Activated naive CD8-positive, alpha-beta T cell treated with anti-CD3 and anti-CD28 coated beads, Interleukin-2, amount 50 U/mL, for 24 hours (primary cell): ENCODE results near the gene MEIS1.
A peak's percentile ranks its signal among the peaks of the same experiment; 100 is the strongest.

Experiments used
- ATAC-seq: fragments of 150-1000 bp; cut with Tn5 transposase; one replicate; pipeline ENCODE4 v1.10.0; 2021
- DNase-seq: peaks from one replicate; pipeline ENCODE4 v3.0.0; 2021
- H3K27ac Mint-ChIP-seq: one replicate; pipeline ENCODE4 v1.8.0; 2021; ENCODE audit warnings: mild to moderate bottlenecking, mixed read lengths
- H3K27me3 Mint-ChIP-seq: one replicate; pipeline ENCODE4 v1.8.0; 2021; ENCODE audit warnings: mixed read lengths
- H3K36me3 Mint-ChIP-seq: one replicate; pipeline ENCODE4 v1.8.0; 2021; ENCODE audit warnings: low read depth, mixed read lengths
- H3K4me1 Mint-ChIP-seq: one replicate; pipeline ENCODE4 v1.8.0; 2021; ENCODE audit warnings: mixed read lengths
- H3K4me3 Mint-ChIP-seq: one replicate; pipeline ENCODE4 v1.8.0; 2021; ENCODE audit warnings: mild to moderate bottlenecking, moderate library complexity, mixed read lengths
- H3K9me3 Mint-ChIP-seq: one replicate; pipeline ENCODE4 v1.8.0; 2021; ENCODE audit warnings: mixed read lengths

MEIS1 gene

GRCh38 chr2:66427300-66427699 lies 7.6 kb upstream of the MEIS1 start:
- H3K9me3 Mint-ChIP-seq: no peaks in the 10 kb centered on the region
- no peak for DNase-seq
- ATAC-seq: no peak
- no peak overlapping the region for H3K4me3 Mint-ChIP-seq
- peaks cover 65% of the 10 kb centered on the region for H3K27me3 Mint-ChIP-seq
- H3K27ac Mint-ChIP-seq: no peak overlapping the region
- H3K4me1 Mint-ChIP-seq: no peaks in the 10 kb centered on the region
- no peaks in the 10 kb centered on the region for H3K36me3 Mint-ChIP-seq

DNA sequence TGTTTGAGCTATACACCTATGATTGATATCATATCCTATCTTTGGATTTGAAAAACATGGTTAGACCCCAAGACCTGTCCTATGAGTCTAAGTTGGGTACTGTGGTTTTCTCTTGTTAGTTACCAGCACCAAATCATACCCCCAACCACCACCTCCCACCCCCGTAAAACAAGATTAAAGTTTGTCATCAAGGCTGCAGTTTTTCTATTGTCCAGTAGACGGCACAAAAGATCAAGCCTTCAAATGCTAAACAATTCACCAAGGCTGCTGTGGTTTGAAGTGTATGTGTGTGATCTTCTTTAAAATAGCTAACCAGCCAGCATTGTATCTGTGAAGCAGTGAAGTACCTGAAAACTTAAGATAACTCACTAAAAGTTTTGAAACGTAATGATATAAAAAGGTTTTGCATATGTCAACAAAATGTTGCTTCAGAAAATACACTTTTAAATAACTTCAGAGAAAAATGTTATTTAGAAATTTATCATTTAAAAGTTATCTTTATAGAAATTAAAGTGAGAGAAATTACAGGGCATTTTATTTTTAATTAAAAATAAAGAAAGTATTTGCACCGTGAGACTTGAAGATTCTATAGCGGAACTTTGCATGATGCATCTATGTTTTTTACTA lies 5.8 kb upstream of the MEIS1 start:
- H3K27me3 Mint-ChIP-seq: peaks cover 77% of the 10 kb centered on the region
- peaks cover 13% of the 10 kb centered on the region for H3K4me1 Mint-ChIP-seq
- H3K27ac Mint-ChIP-seq: no peak overlapping the region
- DNase-seq (no peak), ATAC-seq (no peak)
- no peaks in the 10 kb centered on the region for H3K9me3 Mint-ChIP-seq
- no peak overlapping the region for H3K4me3 Mint-ChIP-seq
- no peaks in the 10 kb centered on the region for H3K36me3 Mint-ChIP-seq

GRCh38 chr2:66429693-66430504 lies 5.0 kb upstream of the MEIS1 start:
- Mint-ChIP-seq H3K4me3 (no peak overlapping the region), H3K27me3 (peaks cover 82% of the 10 kb centered on the region), H3K36me3 (no peaks in the 10 kb centered on the region), H3K9me3 (no peaks in the 10 kb centered on the region), H3K4me1 (peaks cover 20% of the 10 kb centered on the region), H3K27ac (no peak overlapping the region)
- no peak for ATAC-seq
- DNase-seq: no peak

DNA sequence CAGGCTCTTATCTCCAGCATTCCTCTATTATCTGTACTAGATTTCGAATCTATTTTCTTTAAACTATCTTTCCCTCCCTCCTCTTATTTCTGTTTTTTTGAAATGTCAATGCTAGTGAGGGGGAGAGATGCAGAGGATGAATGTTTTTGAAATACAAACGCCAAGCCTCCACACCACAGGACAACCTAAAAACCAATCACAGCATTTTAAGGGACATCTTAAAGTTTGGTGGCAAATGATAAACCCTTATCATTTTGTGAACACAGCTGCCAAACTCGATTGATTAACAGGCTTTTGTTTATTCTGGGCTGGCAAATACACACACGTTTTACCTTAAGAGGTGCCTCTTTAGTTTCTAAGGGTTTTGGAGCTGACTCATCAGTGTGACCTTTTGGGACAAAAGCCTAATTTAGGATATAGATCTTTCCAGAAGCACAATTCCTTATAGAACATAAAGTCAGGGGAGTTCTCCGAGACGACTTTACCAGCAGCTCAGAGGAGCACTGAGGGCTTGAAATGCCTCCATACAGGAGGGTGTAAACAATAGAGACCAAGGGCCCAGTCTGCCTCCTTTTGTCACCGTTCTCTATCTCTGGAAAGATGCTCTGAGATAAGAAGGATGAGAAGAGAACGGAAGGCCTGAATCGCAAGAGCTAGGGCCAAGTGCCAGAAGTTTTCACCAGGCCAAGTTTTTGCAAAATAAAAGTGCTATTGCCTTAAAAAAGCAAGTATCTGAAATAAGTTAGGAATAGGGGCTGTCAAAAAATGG lies 4.2 kb upstream of the MEIS1 start:
- no peak overlapping the region for H3K4me3 Mint-ChIP-seq
- peaks cover 28% of the 10 kb centered on the region for H3K4me1 Mint-ChIP-seq
- H3K9me3 Mint-ChIP-seq: no peaks in the 10 kb centered on the region
- H3K27ac Mint-ChIP-seq: no peak overlapping the region
- peaks cover 82% of the 10 kb centered on the region for H3K27me3 Mint-ChIP-seq
- H3K36me3 Mint-ChIP-seq: no peaks in the 10 kb centered on the region
- DNase-seq: no peak
- ATAC-seq: no peak

DNA sequence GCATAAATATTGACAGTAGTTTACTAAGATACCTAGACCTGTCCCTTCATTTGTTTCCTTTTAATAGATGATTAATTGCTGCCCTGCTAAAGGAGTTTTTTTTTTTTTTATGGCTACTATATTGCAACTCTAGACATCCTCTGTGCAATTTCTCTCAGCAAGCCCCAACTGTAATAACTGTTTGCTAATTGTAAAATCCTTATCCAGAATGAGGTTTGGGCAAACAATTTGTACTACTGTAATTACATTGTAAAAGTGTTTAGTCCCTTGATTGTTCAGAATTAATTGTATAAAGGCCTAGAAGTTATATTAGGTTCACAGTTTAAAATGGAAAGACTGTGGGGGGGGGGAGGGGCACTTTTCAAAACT lies 3.7 kb upstream of the MEIS1 start:
- peaks cover 28% of the 10 kb centered on the region for H3K4me1 Mint-ChIP-seq
- H3K4me3 Mint-ChIP-seq: no peak overlapping the region
- no peaks in the 10 kb centered on the region for H3K36me3 Mint-ChIP-seq
- no peak for DNase-seq
- no peak overlapping the region for H3K27ac Mint-ChIP-seq
- no peak for ATAC-seq
- no peaks in the 10 kb centered on the region for H3K9me3 Mint-ChIP-seq
- peaks cover 80% of the 10 kb centered on the region for H3K27me3 Mint-ChIP-seq

GRCh38 chr2:66431846-66432587 lies 2.9 kb upstream of the MEIS1 start:
- H3K4me1 Mint-ChIP-seq: peaks cover 28% of the 10 kb centered on the region
- no peaks in the 10 kb centered on the region for H3K36me3 Mint-ChIP-seq
- H3K4me3 Mint-ChIP-seq: peak overlapping the region; percentile 22
- no peak overlapping the region for H3K27ac Mint-ChIP-seq
- H3K9me3 Mint-ChIP-seq: no peaks in the 10 kb centered on the region
- DNase-seq (no peak), ATAC-seq (no peak)
- peaks cover 86% of the 10 kb centered on the region for H3K27me3 Mint-ChIP-seq

GRCh38 chr2:66432801-66433694 lies 1.9 kb upstream of the MEIS1 start:
- Mint-ChIP-seq H3K9me3 (no peaks in the 10 kb centered on the region), H3K36me3 (no peaks in the 10 kb centered on the region), H3K4me3 (peak overlapping the region; percentile 77), H3K27me3 (peaks cover 85% of the 10 kb centered on the region), H3K4me1 (peaks cover 28% of the 10 kb centered on the region), H3K27ac (no peak overlapping the region)
- peak; percentile 11 for ATAC-seq
- peak; percentile 36 for DNase-seq

GRCh38 chr2:66433695-66433944 lies 1.3 kb upstream of the MEIS1 start:
- peak overlapping the region; percentile 77 for H3K4me3 Mint-ChIP-seq
- ATAC-seq (no peak), DNase-seq (no peak)
- H3K9me3 Mint-ChIP-seq: no peaks in the 10 kb centered on the region
- H3K36me3 Mint-ChIP-seq: no peaks in the 10 kb centered on the region
- H3K27ac Mint-ChIP-seq: no peak overlapping the region
- peaks cover 84% of the 10 kb centered on the region for H3K27me3 Mint-ChIP-seq
- peaks cover 28% of the 10 kb centered on the region for H3K4me1 Mint-ChIP-seq

DNA sequence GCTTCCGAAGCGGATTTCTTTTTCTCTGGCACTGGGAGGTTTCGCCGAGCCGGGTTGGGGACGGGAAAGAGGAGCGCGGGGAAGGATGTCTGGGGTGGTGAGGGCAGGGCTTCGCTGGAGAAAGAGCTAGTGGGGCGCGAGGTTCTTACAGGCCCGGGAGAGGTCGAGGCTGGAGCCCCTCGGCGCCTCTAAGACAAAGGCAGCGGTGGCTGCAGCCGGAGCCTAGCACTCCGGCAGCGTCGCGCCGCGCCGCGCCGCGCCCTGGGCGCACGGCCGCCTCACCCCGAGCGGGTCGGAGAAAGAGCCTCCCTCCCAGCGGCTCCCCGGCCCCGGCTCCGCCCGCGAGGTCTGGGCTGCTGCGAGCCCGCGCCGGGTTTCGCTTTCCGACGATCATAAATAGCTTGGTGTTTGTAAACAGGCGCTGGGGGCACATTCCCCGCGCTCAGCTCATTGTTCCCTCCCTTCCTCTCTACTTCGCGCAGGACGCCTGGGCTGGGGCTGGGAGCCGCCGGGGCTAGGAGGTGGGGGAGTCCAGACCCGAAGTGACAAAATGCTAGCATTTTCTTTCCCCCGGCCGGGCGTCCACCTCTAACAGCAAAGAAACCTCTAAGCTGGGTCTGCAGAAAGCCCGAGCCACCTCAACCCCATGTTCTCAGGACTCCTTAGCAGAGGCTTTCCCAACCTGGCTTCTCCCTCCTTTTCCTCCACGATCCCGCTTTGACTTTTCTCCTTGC lies 813 bp upstream of the MEIS1 start:
- H3K27ac Mint-ChIP-seq: no peak overlapping the region
- H3K4me3 Mint-ChIP-seq: peak overlapping the region; percentile 83
- H3K9me3 Mint-ChIP-seq: no peaks in the 10 kb centered on the region
- H3K36me3 Mint-ChIP-seq: no peaks in the 10 kb centered on the region
- ATAC-seq (peak; percentile 10), DNase-seq (no peak)
- peaks cover 28% of the 10 kb centered on the region for H3K4me1 Mint-ChIP-seq
- peaks cover 84% of the 10 kb centered on the region for H3K27me3 Mint-ChIP-seq

DNA sequence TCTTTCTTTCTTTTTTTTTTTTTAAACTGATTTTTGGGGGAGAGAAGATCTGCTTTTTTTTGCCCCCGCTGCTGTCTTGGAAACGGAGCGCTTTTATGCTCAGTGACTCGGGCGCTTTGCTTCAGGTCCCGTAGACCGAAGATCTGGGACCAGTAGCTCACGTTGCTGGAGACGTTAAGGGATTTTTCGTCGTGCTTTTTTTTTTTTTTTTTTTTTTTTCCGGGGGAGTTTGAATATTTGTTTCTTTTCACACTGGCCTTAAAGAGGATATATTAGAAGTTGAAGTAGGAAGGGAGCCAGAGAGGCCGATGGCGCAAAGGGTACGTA lies 587 bp downstream of the MEIS1 start:
- Mint-ChIP-seq H3K36me3 (no peaks in the 10 kb centered on the region), H3K4me3 (peak overlapping the region; percentile 83), H3K4me1 (peaks cover 36% of the 10 kb centered on the region), H3K9me3 (no peaks in the 10 kb centered on the region), H3K27ac (no peak overlapping the region), H3K27me3 (peaks cover 88% of the 10 kb centered on the region)
- no peak for DNase-seq
- ATAC-seq: no peak

DNA sequence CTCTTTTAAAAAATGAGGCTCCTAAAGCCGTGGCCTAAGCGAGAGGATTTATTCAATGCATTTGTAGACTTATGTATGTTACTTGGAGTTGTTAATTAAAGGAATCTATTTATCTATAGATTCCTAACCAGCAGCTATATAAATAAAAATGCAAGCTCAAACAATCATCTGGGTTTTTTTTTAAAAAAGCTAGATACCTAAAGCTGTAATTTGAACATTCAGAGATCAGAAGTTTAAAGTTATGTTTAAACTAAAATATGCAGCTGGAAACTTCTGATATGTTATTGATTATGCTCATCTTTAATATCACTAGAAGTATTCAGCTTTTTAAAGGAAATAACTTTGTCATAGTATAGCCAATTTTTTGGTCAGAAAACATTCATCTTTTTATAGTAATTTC lies 1.0 kb downstream of the MEIS1 start:
- Mint-ChIP-seq H3K9me3 (no peaks in the 10 kb centered on the region), H3K4me1 (peaks cover 36% of the 10 kb centered on the region), H3K36me3 (no peaks in the 10 kb centered on the region), H3K4me3 (no peak overlapping the region), H3K27ac (no peak overlapping the region), H3K27me3 (peaks cover 89% of the 10 kb centered on the region)
- DNase-seq (no peak), ATAC-seq (no peak)

DNA sequence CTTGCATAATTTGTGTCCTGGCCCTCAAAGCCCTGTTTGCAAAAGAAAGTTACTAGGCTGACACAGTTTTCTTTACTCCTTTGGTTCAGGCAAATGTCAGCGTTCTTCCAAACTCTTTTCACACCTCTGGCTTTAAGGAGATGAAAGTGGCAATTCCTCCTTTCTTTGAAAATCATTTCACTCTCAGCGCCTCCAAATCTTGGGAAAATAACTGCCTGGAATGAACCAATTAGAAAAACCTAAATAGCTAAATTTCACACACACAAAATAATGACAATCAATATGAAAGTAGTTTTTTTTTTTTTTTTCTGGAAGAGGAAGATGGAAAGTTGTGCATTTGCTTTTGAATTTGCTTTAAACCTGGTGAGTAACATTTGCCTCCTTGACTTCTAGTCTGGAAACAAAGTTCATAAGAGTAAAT lies 1.7 kb downstream of the MEIS1 start:
- Mint-ChIP-seq H3K9me3 (no peaks in the 10 kb centered on the region), H3K36me3 (no peaks in the 10 kb centered on the region), H3K27me3 (peaks cover 90% of the 10 kb centered on the region), H3K4me3 (no peak overlapping the region), H3K27ac (no peak overlapping the region), H3K4me1 (peaks cover 36% of the 10 kb centered on the region)
- ATAC-seq (no peak), DNase-seq (no peak)

DNA sequence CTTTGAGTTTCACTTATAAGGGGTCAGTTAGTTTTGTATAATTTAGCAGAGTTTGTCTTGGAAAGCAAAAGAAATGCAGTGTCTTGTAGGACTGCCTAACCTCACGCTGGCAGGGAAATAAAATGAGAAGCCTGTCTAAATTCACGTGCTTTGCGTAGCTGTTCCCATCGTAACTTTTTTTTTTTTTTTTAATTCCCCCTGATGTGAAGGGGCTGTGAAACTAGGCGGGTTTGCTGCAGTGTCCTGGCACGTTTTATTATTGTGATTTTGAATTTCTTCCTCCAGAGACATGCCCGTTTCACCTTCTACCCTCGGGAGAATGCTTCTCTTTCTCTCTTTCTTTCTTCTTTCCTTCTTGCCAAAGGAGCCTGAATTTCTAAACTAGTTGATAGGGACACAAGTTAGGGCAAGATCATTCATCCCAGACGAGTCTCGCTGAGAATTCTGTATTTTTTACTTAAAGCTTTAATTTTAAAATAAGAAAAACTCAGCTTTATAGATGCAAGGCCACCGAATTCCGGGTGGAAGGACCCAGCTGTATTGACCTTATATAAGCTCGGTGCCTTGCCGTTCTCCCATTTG lies 2.3 kb downstream of the MEIS1 start:
- Mint-ChIP-seq H3K27me3 (peaks cover 88% of the 10 kb centered on the region), H3K36me3 (no peaks in the 10 kb centered on the region), H3K4me3 (no peak overlapping the region), H3K4me1 (peaks cover 36% of the 10 kb centered on the region), H3K27ac (no peak overlapping the region), H3K9me3 (no peaks in the 10 kb centered on the region)
- DNase-seq (no peak), ATAC-seq (no peak)
